Fibroblast of lung (primary cell): ENCODE measurements around the gene USP5.

Experiments used
- EZH2 ChIP-seq: IDR thresholded peaks from 2 replicates; pipeline ENCODE4 v1.5.1; 2012; ENCODE audit warnings: low read length, control low read depth, mild to moderate bottlenecking; ENCODE audit errors: missing control alignments
- TF ChIP-seq, protein P1 (sequence below), 2 donors: IDR thresholded peaks in 1 of 2; conservative IDR thresholded peaks in 1 of 2; 1 replicate in 1 of 2; 2 replicates in 1 of 2; pipeline ENCODE4 v1.5.1; 2011 to 2012; ENCODE audit warnings: low read length in 2 of 2, control low read depth in 1 of 2, inconsistent platforms in 1 of 2, low read depth in 1 of 2, mild to moderate bottlenecking in 1 of 2

GRCh38 chr12:6840330-6840729 lies 11.6 kb upstream of the USP5 start:
- TF ChIP-seq, protein P1, sequence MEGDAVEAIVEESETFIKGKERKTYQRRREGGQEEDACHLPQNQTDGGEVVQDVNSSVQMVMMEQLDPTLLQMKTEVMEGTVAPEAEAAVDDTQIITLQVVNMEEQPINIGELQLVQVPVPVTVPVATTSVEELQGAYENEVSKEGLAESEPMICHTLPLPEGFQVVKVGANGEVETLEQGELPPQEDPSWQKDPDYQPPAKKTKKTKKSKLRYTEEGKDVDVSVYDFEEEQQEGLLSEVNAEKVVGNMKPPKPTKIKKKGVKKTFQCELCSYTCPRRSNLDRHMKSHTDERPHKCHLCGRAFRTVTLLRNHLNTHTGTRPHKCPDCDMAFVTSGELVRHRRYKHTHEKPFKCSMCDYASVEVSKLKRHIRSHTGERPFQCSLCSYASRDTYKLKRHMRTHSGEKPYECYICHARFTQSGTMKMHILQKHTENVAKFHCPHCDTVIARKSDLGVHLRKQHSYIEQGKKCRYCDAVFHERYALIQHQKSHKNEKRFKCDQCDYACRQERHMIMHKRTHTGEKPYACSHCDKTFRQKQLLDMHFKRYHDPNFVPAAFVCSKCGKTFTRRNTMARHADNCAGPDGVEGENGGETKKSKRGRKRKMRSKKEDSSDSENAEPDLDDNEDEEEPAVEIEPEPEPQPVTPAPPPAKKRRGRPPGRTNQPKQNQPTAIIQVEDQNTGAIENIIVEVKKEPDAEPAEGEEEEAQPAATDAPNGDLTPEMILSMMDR (conservative IDR thresholded peaks at IDR 0.05 in 1 of 2, IDR thresholded peaks at IDR 0.05 in 1 of 2; ENCODE audit: low read depth in 1 of 2, low read length in 2 of 2): no peak
- no peak for TF ChIP-seq EZH2
